ENCODE results near the gene ANTXR1. TPM values are rescaled to one million over a fixed set of nuclear protein-coding genes. Genes with fewer than 3 reads are reported as not detected.

The ANTXR1 gene
- total RNA-seq = 0.33 and 0.52 TPM in 2 replicates

DNA sequence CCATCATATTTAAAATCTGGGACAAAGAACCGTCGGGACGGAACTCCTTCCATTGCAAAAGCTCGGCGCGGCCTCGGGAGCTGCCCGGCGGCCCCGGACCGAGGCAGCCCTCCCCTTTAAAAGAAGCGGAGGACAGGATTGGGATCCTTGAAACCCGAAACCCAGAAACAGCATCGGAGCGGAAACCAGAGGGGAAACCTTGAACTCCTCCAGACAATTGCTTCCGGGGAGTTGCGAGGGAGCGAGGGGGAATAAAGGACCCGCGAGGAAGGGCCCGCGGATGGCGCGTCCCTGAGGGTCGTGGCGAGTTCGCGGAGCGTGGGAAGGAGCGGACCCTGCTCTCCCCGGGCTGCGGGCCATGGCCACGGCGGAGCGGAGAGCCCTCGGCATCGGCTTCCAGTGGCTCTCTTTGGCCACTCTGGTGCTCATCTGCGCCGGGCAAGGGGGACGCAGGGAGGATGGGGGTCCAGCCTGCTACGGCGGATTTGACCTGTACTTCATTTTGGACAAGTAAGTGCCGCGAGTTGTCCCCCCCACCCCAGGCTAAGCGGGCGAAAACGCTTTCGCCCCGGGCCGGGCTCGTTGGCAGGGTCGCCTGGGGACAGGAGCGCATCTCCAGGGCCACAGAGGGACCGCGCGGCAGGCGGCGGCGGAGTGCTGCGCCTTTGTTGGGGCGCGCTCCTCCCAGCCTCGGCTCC lies at the start of gene ANTXR1:
Gene ANTXR1 (plus strand): TSS at position 38 of the 698 bp plus-strand sequence. CDS start 321 bp downstream, at position 359.

DNA sequence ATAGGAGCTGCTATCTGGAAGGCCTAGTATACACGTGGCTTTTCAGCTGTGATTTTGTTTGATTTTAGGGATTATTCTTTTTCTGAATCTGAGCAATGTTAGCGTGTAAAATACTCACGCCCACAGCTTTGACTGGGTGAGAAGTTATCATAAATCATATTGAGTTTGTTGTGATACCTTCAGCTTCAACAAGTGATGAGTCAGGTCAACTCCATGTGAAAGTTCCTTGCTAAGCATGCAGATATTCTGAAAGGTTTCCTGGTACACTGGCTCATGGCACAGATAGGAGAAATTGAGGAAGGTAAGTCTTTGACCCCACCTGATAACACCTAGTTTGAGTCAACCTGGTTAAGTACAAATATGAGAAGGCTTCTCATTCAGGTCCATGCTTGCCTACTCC lies 38.7 kb upstream of the ANTXR1 start, which contains the start of gene GKN1:
Gene GKN1 (plus strand): TSS at position 386 of the 400 bp plus-strand sequence. CDS start 42 bp downstream, outside the sequence.

Other genes starting within 250 kb of the ANTXR1 start
- not detected in 2 replicates for gene BMP10, start 141.8 kb upstream of the ANTXR1 start, total RNA-seq
- gene GKN2, start 60.3 kb upstream of the ANTXR1 start, total RNA-seq = under 0.01 TPM in 1 of 2 replicates, not detected in the other
- gene GKN1, start 38.5 kb upstream of the ANTXR1 start, total RNA-seq = not detected in 2 replicates